GM18520 (cell line): Measurements from ENCODE around the gene MUS81.

Source experiments
- ATAC-seq: cut with Tn5 transposase; IDR thresholded peaks from one replicate; pipeline ENCODE4 v1.9.1; 2021; ENCODE audit not compliant: unreplicated experiment

The MUS81 gene

DNA sequence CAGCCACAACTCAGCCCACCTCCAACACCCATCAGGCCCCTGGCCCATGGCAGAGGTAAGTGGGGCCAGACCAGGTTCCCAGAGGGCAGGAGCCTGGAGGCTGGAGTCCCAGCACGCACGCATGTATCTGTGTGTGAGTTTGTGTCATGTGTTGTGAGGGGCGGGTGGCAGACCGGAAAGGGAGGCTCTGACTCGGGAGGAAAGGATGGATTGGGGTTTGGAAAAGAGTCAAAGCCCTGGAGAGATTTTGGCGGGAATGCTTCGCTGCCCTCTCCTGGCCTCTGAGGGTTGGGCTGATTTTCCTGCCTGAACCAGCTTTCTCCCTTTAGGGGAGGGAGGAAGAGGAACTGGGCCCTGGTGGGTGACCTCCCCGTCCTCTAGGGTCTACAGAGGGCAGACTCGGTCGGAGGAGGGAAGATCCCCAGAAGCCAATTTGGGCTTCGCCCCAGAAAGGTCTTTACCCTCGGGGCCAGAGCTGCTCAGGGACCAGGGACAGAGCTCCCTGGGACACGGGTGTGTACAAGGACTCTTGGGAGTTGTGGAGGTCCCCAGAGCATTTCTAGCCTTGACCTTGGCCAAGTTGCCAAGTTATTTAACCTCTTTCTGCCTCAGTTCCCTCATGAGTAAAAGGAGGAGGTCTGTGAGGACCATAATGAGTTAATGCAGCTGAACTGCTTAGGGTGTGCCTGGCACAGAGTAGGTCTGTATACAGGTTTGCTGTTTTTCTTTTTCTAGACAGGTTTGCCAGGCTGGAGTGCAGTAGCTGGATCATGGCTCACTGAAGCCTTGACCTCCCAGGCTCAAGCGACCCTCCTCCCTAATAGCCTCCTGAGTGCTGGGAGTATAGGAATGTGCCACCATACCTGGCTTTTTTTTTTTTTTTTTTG is 51.7 kb downstream of the MUS81 start:
- ATAC-seq: no peak

- no peak for ATAC-seq
Measured at GRCh38 chr11:65912845-65913244, 52.6 kb downstream of the MUS81 start.

DNA sequence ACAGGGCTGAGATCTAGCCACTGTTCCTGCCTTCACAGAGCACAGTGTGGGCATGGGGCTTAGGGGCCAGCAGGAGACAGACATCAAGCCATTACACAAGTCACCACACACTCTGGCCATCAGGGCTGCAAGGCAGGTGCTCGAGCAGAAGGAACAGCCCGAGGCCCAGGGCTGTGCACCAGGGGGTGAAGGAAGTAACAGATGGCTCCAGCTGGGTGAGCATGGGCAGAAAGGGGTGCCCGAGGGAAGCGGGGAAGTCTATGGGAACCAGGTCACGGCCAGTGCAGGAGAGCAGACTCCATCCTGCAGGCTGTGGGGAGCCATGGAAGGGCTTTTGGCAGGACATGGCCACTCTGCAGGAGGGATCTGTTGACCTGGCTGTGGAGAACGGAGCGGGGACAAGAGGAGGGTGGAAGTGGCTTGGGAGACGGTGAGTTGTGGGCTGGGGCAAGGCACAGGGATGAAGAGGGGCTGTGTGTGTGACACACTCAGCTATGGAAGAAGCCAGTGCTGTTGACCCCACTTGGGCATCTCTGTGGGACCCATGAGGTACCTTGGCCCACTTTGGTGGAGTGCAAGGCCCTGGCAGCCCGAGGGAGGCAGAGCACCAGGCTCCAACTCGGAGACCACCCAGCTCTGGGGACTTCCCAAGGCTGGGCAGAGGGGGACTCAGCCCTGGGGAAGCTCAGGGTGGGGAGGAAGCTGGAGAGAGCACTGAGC is 55.0 kb downstream of the MUS81 start:
- no peak for ATAC-seq

- ATAC-seq: no peak
Measured at GRCh38 chr11:65915821-65916251, 55.6 kb downstream of the MUS81 start.
